HT1080 (cell line): ENCODE results near the gene RAP2C. TPM values are rescaled to one million over a fixed set of nuclear protein-coding genes. Genes with fewer than 3 reads are reported as not detected.
"Not testable (repeated sequence)": the region's sequence is repeated elsewhere in the genome, so short reads cannot be mapped to it uniquely, and the experiment has no call there.

ENCODE experiments used
- DNase-seq: peaks from one replicate; pipeline ENCODE4 v3.0.0-alpha.2; 2015; ENCODE audit warnings: low read depth
- total RNA-seq: library from RNA; depleted of rRNA; stranded (reverse); fragments of >200 nt; shearing (Covaris generic); gene quantifications from 2 replicates; pipeline ENCODE4 v1.2.3, GENCODE V29; 2014; rRNA removed

Gene RAP2C
- total RNA-seq, 1 experiment from 2014 or later = 14.8 TPM

DNA sequence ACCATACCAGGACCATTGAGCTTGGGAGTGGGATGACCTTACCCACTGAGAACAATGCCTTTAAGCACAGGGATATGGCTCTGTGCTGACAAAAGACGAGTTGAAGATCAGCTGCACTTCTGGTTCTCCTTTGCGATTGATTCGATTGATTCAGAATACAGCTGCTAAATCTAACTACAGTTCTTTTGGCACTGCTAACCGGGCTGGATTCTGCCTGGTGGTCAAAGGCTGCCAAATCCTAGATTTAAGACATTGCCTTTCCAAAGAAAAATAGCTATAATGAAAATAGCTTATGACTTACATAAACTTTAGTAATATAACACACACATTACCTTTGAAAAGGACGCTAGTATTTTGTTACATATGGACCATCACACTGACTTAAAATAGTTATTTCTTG lies 18.3 kb downstream of the RAP2C start:
- no peak for DNase-seq

DNA sequence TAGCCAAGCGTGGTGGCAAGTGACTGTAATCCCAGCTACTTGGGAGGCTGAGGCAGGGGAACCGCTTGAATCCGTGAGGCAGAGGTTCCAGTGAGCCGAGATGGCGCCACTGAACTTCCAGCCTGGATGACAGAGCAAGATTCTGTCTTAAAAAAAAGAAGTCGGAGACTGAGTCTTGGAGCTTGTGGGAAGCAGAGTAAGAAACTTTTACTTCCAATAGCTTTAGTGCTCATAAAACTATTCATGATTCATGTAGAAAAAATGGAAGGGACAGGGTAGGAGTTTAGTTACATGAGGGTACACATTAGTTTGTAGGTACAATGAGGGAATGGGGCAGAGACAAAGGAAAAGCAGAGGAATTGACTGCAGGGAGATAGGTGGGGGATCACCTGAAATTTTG lies 19.3 kb downstream of the RAP2C start:
- no peak for DNase-seq

DNA sequence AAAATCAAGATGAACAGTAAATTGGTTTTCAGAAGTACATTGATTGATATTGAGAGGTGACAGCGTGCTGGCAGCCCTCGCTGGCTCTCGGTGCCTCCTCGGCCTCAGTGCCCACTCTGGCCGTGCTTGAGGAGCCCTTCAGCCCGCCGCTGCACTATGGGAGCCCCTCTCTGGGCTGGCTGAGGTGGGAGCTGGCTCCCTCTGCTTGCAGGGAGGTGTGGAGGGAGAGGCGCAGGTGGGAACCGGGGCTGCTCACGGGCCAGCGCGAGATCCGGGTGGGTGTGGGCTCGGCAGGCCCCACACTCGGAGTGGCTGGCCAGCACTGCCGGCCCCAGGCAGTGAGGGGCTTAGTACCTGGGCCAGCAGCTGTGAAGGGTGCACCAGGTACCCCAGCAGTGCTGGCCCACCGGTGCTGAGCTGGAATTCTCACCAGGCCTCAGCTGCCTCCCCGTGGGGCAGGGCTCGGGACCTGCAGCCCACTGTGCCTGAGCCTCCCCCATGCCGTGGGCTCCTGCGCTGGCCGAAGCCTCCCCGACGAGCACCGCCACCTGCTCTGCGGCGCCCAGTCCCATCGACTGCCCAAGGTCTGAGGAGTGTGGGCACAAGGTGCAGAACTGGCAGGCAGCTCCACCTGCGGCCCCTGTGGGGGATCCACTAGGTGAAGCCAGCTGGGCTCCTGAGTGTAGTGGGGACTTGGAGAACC lies 25.2 kb downstream of the RAP2C start:
- no peak for DNase-seq

DNA sequence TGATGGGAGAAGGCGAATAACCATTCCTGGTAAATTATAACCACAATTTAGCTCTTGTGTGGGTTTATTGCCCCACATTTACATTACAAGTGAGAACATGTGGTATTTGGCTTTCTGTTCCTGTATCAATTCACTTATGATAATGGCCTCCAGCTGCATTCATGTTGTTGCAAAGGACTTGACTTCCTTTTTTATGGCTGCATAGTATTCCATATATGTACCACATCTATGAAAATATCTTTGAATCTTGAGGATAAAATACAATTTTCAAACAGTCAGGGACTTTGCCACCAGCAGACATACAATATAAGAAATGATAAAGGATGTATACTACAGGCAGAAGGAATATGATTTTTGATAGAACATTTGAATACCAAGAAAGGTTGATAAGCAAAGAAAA lies 27.3 kb downstream of the RAP2C start:
- no peak for DNase-seq

DNA sequence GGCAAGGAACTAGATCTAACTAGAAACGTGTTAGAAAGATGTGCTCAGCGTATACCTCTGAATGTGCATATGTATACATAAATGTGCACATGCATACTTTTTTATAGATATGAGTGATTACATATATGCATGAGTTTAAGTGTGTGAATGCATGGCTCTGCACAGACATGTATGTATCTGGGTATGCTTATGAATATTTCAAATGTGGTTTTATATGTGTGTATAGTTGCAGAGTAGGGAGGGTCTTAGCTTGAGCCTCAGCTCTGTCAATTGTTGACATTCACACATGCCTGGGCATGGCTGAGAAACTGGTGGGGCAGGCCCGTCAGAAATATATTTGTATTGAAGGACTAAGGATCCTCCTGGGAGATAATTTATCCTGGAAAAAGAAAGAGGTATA lies 31.1 kb downstream of the RAP2C start:
- no peak for DNase-seq

DNA sequence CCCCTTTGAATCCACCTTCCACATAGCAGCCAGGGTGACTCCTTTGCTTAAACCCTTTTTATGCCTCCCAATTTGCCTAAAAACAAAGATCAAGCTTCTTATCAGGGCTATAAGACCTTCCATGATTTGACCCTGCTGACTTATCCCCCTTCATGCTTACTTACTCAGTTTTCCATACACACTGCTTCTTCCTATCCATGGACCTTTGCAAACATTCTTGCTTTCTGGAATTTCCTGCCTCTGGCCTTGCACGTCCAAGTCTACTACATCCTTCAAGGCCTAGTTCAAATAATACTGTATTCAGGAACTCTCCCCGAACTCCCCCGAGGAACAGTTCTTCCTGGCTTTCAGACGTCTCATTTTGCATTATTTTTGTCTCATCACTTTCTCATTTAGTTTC lies 31.8 kb downstream of the RAP2C start:
- DNase-seq = no peak

DNA sequence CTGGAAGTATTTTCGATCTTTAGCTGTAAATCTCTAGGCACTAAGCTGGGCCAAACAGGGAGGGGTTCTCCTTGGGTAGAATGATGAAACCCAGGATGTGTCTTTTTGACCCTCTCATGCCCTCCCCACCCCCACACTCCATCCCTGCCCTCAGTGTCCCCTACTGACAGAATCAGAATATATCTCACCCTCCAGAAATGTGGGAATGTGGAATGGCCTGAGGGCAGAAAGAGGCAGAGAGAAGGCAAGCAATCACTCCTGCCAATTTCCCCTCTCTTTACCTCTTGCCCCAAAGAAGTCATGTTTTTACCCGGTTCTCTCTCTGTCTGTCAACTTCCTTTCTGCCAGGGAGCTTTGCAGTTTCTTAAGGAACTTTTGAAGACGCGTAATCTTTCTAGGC lies 34.4 kb downstream of the RAP2C start:
- DNase-seq = no peak

DNA sequence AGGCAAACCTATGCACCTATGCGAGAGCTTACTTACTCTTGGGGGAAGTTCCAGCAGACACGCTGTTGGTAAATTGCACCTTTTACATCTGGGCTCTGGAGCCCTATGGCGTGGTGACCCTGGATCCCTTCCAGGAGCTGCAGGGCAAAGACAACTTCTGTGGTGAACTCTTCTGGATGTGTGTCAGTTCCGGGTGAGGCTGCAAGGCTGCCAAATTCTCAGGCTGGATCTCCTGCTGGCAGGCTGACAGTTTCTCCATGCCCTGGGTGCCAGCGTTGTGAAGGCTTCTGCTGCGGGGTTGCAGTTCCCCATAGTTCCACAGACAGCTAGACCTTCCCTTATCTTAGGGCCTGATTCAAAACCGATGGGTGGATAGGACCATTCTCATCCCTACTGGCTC lies 37.9 kb downstream of the RAP2C start:
- peak; percentile 65 for DNase-seq

DNA sequence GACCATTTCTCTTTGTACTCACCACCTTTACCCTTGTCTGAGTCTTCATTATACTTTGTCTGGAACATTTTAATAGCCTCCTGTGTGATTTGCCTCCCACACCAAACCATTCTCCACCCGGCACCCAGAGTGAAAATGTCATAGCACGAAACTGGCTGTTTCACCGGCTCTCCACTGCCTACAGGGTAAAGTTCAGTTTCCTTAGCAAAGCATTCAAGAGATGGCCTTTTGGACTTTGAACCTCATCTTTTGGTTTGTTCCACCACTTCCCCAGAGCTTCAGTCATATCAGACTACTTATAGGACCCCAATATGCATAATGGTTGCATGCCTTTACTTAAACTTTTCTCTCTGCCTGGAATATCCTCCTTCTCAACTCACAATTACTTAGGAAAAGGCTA lies 38.3 kb downstream of the RAP2C start:
- no peak for DNase-seq

DNA sequence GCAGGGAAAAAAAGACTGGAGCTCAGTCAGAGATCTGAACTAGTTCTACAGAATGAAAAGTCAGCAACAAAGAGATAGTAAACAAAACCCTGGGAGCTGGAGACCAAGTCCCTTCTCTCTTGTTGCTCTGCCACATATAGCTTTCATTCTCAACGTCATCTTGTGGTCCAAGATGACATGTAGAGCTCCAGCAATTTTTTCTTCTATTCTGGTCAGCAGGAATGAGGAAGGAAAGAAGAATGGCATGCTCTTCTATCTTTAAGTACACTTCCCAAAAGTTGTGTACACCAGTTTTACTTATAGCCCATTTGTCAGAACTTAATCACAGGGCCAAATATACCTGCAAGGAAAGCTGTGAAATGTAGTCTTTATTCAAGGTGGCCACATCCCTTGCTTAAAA lies 45.6 kb downstream of the RAP2C start:
- DNase-seq = no peak

DNA sequence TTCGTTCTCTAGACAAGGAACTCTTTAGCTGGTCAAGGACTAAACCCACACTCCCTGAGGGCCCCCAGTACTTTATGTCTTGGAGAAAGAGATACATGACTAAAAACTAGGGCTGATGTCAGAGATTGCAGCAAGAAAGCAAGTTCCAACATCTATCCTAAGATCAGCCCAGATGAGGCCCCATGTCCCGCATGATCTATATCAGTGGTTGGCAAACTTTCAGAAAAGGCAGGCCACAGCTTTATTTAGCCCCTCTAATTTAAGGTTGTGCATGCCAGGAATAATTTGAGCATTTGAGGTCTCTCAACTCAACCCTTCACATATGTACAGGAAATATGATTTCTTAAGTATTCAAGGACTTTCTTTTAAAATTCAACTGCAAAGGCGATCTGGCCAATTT lies 47.4 kb downstream of the RAP2C start:
- no peak for DNase-seq

DNA sequence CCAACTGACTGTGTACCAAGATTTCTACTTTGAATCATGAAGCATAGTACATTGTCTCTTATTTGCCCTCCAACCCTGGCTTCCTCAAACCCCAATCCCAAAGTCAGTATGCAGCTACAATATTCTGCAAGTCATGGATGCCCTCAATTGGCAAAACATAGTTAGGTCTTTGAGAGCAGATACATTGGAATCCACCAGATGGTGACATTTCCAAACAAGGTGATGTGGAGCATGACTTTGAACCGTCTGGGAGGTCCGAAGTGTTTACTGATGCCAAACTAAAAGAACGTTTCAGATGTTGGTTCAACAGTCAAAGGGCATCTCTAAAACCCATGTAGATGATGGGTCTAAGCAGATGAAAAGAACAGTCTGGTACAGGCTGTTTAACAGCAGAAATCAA lies 47.8 kb downstream of the RAP2C start:
- DNase-seq = no peak

DNA sequence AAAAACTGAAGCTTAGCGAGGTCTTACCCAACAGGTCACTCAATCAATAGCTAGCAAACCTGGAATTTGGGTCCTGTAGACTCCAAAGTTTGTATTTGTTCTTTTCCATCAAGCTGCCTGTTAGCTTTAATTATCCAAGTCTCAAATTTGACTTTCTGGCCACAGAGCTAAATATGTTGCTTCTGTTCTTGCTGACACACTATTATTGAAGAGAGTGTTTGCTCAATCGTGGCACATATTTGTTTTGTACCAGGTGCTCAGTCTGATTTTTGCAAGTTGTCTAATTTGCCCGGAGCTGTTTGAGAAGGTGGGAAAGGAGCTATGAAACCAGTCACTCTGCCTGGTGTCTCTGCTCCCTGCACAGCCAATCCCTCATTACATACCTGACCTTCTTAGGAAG lies 49.7 kb downstream of the RAP2C start:
- no peak for DNase-seq

DNA sequence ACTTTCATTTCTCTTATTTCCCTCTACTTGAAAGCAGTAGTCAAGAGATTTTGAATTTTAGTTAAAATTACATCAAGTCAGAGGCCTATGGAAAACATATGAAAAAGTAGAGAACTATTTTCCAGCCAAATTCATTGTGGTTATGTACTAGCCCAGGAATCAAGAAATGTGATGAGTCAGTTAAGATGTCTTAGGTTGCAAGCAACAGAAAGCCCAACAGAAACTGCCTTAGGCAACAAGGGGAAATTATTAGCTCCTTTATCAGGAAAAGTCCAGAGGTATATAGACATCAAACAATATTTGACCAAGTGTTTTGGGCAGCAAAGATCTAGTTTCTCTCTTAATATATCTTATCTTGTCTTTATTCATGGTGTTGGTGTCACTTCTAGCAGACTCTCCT lies 53.6 kb downstream of the RAP2C start:
- DNase-seq = no peak

DNA sequence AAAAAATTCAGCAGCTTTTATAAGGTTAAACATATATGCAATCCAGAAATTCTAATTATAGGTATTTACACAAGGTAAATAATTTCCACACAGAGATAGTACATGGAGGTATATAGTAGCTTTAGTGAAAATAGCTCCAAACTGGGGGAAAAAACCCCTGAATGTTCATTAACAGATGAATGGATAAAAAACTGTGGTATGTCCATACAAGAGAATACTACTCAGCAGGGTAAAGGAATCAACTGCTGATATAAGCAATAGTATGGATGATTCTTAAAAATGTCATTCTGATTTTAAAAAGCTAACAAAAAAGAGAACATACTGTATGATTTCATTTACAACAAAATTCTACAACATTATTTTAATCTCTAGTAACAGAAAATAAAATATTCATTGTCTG lies 54.2 kb downstream of the RAP2C start:
- DNase-seq = no peak

DNA sequence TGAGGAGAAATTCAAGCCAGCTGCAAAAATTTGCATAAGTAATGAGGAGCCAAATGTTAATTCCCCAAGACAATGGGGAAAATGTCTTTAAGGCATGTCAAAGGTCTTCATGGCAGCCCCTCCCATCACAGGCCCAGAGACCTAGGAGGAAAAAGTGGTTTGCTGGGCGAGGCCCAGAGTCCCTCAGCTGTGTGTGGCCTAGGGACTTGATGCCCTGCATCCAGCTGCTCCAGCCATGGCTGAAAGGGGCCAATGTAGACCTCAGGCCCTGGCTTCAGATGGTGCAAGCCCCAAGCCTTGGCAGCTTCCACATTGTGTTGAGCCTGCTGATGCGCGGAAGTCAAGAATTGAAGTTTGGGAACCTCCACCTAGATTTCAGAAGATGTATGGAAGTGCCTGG lies 56.2 kb downstream of the RAP2C start:
- DNase-seq = not testable (repeated sequence)

DNA sequence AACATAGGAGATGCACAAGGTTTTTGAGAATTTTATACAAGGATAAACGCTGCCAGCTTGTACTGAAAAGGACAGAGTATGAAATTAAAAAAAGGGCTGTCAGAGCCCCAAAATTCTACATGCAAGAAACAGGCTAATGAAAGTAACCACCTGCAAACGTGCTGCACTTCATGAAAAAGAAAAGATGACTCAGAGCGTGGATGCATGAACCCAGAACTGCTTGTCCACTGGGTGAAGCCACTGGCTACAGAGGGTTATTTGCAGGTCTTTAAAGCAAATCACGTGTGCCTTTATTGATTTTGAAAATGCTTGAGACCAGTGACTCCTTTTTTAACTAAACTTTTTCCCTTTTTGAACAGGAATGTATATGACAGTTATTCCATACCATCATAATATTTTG lies 66.1 kb downstream of the RAP2C start:
- no peak for DNase-seq

Other genes starting within 250 kb of the RAP2C start
- gene STK26, start 196.1 kb downstream of the RAP2C start, total RNA-seq = 25.2 and 26.3 TPM in 2 replicates
- gene FRMD7, start 91.4 kb downstream of the RAP2C start, total RNA-seq = not detected in 2 replicates